Adipocyte (in vitro differentiated cells): ENCODE data around the gene DNAL4.
"Not testable (repeated sequence)": the region's sequence is repeated elsewhere in the genome, so short reads cannot be mapped to it uniquely, and the experiment has no call there.

ENCODE experiments used
- DNase-seq: peaks from one replicate; pipeline ENCODE4 v3.0.0-alpha.2; 2015; ENCODE audit warnings: low read depth
- H3K27me3 ChIP-seq: replicated peaks from 2 replicates; pipeline ENCODE4 v1.7.0; 2013; ENCODE audit warnings: mild to moderate bottlenecking, low read length, moderate library complexity; ENCODE audit not compliant: control insufficient read depth, insufficient read depth
- H3K36me3 ChIP-seq: 2 replicates; pipeline ENCODE4 v1.7.0; 2013; ENCODE audit warnings: low read length, mild to moderate bottlenecking, moderate library complexity; ENCODE audit not compliant: control insufficient read depth, insufficient read depth, severe bottlenecking
- H3K4me1 ChIP-seq: 2 replicates; pipeline ENCODE4 v1.7.0; 2013; ENCODE audit warnings: mild to moderate bottlenecking, low read length, moderate library complexity; ENCODE audit not compliant: control insufficient read depth, insufficient read depth
- H3K4me3 ChIP-seq: 2 replicates; pipeline ENCODE4 v1.7.0; 2013; ENCODE audit warnings: mild to moderate bottlenecking, low read length, moderate library complexity
- H3K9ac ChIP-seq: 2 replicates; pipeline ENCODE4 v1.7.0; 2013; ENCODE audit warnings: mild to moderate bottlenecking, low read length, moderate library complexity
- H3K9me3 ChIP-seq: 2 replicates; pipeline ENCODE4 v1.7.0; 2013; ENCODE audit warnings: mild to moderate bottlenecking, low read length, moderate library complexity; ENCODE audit not compliant: control insufficient read depth

The DNAL4 gene

GRCh38 chr22:38824585-38824984 is 30.6 kb upstream of the DNAL4 start:
- DNase-seq, result peak; percentile 71
- Histone ChIP-seq H3K27me3 (peaks cover 10% of the 10 kb centered on the region), H3K36me3 (no peaks in the 10 kb centered on the region), H3K4me1 (no peaks in the 10 kb centered on the region), H3K9ac (no peak overlapping the region), H3K4me3 (no peak overlapping the region), H3K9me3 (no peaks in the 10 kb centered on the region)

GRCh38 chr22:38823637-38824036 is 29.7 kb upstream of the DNAL4 start:
- H3K4me3 ChIP-seq, result no peak overlapping the region

GRCh38 chr22:38823076-38823475 is 29.1 kb upstream of the DNAL4 start:
- Histone ChIP-seq H3K27me3 (peaks cover 10% of the 10 kb centered on the region), H3K4me3 (no peak overlapping the region), H3K4me1 (no peaks in the 10 kb centered on the region), H3K36me3 (no peaks in the 10 kb centered on the region), H3K9ac (no peak overlapping the region), H3K9me3 (no peaks in the 10 kb centered on the region)
- DNase-seq, result no peak

More at GRCh38 chr22:38823637-38824036, 29.7 kb upstream of the DNAL4 start:
- Histone ChIP-seq H3K27me3 (peaks cover 10% of the 10 kb centered on the region), H3K4me1 (no peaks in the 10 kb centered on the region), H3K9ac (no peak overlapping the region), H3K36me3 (no peaks in the 10 kb centered on the region), H3K9me3 (no peaks in the 10 kb centered on the region)
- DNase-seq, result no peak

GRCh38 chr22:38820020-38820419 is 26.1 kb upstream of the DNAL4 start:
- Histone ChIP-seq H3K9ac (no peak overlapping the region), H3K27me3 (peaks cover 16% of the 10 kb centered on the region), H3K9me3 (no peaks in the 10 kb centered on the region), H3K4me1 (no peaks in the 10 kb centered on the region), H3K36me3 (no peaks in the 10 kb centered on the region), H3K4me3 (no peak overlapping the region)
- no peak for DNase-seq

- no peaks in the 10 kb centered on the region for H3K9me3 ChIP-seq
- no peak overlapping the region for H3K4me3 ChIP-seq
Observed at GRCh38 chr22:38819387-38819940, 25.5 kb upstream of the DNAL4 start.

GRCh38 chr22:38817196-38817595 is 23.3 kb upstream of the DNAL4 start:
- Histone ChIP-seq H3K4me3 (no peak overlapping the region), H3K9me3 (no peaks in the 10 kb centered on the region), H3K9ac (no peak overlapping the region), H3K4me1 (no peaks in the 10 kb centered on the region), H3K36me3 (no peaks in the 10 kb centered on the region), H3K27me3 (peaks cover 29% of the 10 kb centered on the region)
- no peak for DNase-seq

More at GRCh38 chr22:38819387-38819940, 25.5 kb upstream of the DNAL4 start:
- DNase-seq, result no peak
- Histone ChIP-seq H3K27me3 (peaks cover 21% of the 10 kb centered on the region), H3K36me3 (no peaks in the 10 kb centered on the region), H3K4me1 (no peaks in the 10 kb centered on the region), H3K9ac (no peak overlapping the region)

GRCh38 chr22:38815842-38816241 is 21.9 kb upstream of the DNAL4 start:
- Histone ChIP-seq H3K36me3 (no peaks in the 10 kb centered on the region), H3K4me1 (no peaks in the 10 kb centered on the region), H3K4me3 (no peak overlapping the region), H3K9me3 (no peaks in the 10 kb centered on the region), H3K9ac (no peak overlapping the region), H3K27me3 (peaks cover 32% of the 10 kb centered on the region)
- DNase-seq, result no peak

GRCh38 chr22:38811241-38811640 is 17.3 kb upstream of the DNAL4 start:
- Histone ChIP-seq H3K4me1 (no peaks in the 10 kb centered on the region), H3K36me3 (no peaks in the 10 kb centered on the region), H3K9ac (no peak overlapping the region), H3K4me3 (no peak overlapping the region), H3K9me3 (peaks cover 16% of the 10 kb centered on the region), H3K27me3 (peaks cover 18% of the 10 kb centered on the region)
- DNase-seq, result no peak

GRCh38 chr22:38805041-38805593 is 11.2 kb upstream of the DNAL4 start:
- H3K27me3 ChIP-seq, H3K4me1 ChIP-seq, H3K9ac ChIP-seq, H3K4me3 ChIP-seq, DNase-seq, H3K36me3 ChIP-seq: not testable (repeated sequence)
- H3K9me3 ChIP-seq, result peaks cover 11% of the 10 kb centered on the region

- DNase-seq, result peak; percentile 95
- Histone ChIP-seq H3K27me3 (no peaks in the 10 kb centered on the region), H3K36me3 (no peaks in the 10 kb centered on the region), H3K9me3 (no peaks in the 10 kb centered on the region), H3K4me3 (no peak overlapping the region), H3K4me1 (peaks cover 10% of the 10 kb centered on the region), H3K9ac (no peak overlapping the region)
Observed at GRCh38 chr22:38802671-38803121, 8.8 kb upstream of the DNAL4 start.

- no peaks in the 10 kb centered on the region for H3K9me3 ChIP-seq
- H3K27me3 ChIP-seq, result peaks cover 4% of the 10 kb centered on the region
- H3K9ac ChIP-seq, result no peak overlapping the region
- no peak overlapping the region for H3K4me3 ChIP-seq
- H3K36me3 ChIP-seq, result no peaks in the 10 kb centered on the region
- DNase-seq, result peak; percentile 43
- H3K4me1 ChIP-seq, result peaks cover 10% of the 10 kb centered on the region
Observed at GRCh38 chr22:38799265-38800002, 5.5 kb upstream of the DNAL4 start.
